GM19438 (cell line): ENCODE measurements around the gene BRD3.

ENCODE experiments used
- ATAC-seq: cut with Tn5 transposase; IDR thresholded peaks from one replicate; pipeline ENCODE4 v1.9.1; 2021; ENCODE audit warnings: low read depth; ENCODE audit not compliant: unreplicated experiment

Gene BRD3

GRCh38 chr9:133981589-133981957 is 86.3 kb downstream of the BRD3 start:
- ATAC-seq, result no peak

- ATAC-seq, result no peak
Observed at GRCh38 chr9:133980864-133981588, 86.8 kb downstream of the BRD3 start.
